ENCODE results near the gene LIN52. TPM values are rescaled to one million over a fixed set of nuclear protein-coding genes. Genes with fewer than 3 reads are reported as not detected.

The LIN52 gene
- polyA plus RNA-seq, 1 donor from 2014 or later = 57.9 TPM

- H3K4me3 ChIP-seq (ENCODE audit: low read length) = no peak overlapping the region
- no peaks in the 10 kb centered on the region for H3K9me3 ChIP-seq (ENCODE audit: low read length)
- no peaks in the 10 kb centered on the region for H3K27me3 ChIP-seq (ENCODE audit: insufficient read depth, low read depth, low read length)
- no peak overlapping the region for H2AFZ ChIP-seq (ENCODE audit: low read depth, low read length)
- no peak overlapping the region for H3K4me2 ChIP-seq (ENCODE audit: low read length)
- no peak for TF ChIP-seq CTCF (IDR thresholded peaks at IDR 0.05; ENCODE audit: poor library complexity, severe bottlenecking)
- no peak for TF ChIP-seq EZH2 (IDR thresholded peaks at IDR 0.05; ENCODE audit: borderline replicate concordance, insufficient read depth, low read length, poor library complexity, severe bottlenecking)
- TF ChIP-seq TAF1 (IDR thresholded peaks at IDR 0.05; ENCODE audit: low read depth) = no peak
- no peak for TF ChIP-seq POLR2AphosphoS5 (IDR thresholded peaks at IDR 0.05)
- TF ChIP-seq SMC3 (conservative IDR thresholded peaks at IDR 0.05; ENCODE audit: poor library complexity) = no peak
- TF ChIP-seq RAD21 (conservative IDR thresholded peaks at IDR 0.05) = no peak
- TF ChIP-seq REST (IDR thresholded peaks at IDR 0.05; ENCODE audit: borderline replicate concordance) = no peak
- no peak for TF ChIP-seq MXI1 (conservative IDR thresholded peaks at IDR 0.05; ENCODE audit: poor library complexity, severe bottlenecking)
- no peak for TF ChIP-seq EP300 (conservative IDR thresholded peaks at IDR 0.05; ENCODE audit: poor library complexity, severe bottlenecking)
- H3K79me2 ChIP-seq (replicated peaks; ENCODE audit: insufficient read depth, low read length) = no peaks in the 10 kb centered on the region
- H3K27ac ChIP-seq (ENCODE audit: low read length) = no peak overlapping the region
- no peaks in the 10 kb centered on the region for H3K9me2 ChIP-seq (ENCODE audit: insufficient read depth, low read length)
- no peaks in the 10 kb centered on the region for H3F3A ChIP-seq (ENCODE audit: insufficient read depth, low read length, poor library complexity, severe bottlenecking)
- no peaks in the 10 kb centered on the region for H4K20me1 ChIP-seq (ENCODE audit: insufficient read depth)
- no peak overlapping the region for H3K9ac ChIP-seq (ENCODE audit: low read length)
- H3K36me3 ChIP-seq (ENCODE audit: insufficient read depth, low read length) = no peaks in the 10 kb centered on the region
Measured at GRCh38 chr14:74204491-74204890, 119.7 kb downstream of the LIN52 start.

GRCh38 chr14:74205882-74206281 lies 121.1 kb downstream of the LIN52 start:
- TF ChIP-seq EZH2 (IDR thresholded peaks at IDR 0.05; ENCODE audit: borderline replicate concordance, insufficient read depth, low read length, poor library complexity, severe bottlenecking) (no peak), MXI1 (conservative IDR thresholded peaks at IDR 0.05; ENCODE audit: poor library complexity, severe bottlenecking) (no peak), EP300 (conservative IDR thresholded peaks at IDR 0.05; ENCODE audit: poor library complexity, severe bottlenecking) (no peak), TAF1 (IDR thresholded peaks at IDR 0.05; ENCODE audit: low read depth) (no peak), CTCF (IDR thresholded peaks at IDR 0.05; ENCODE audit: poor library complexity, severe bottlenecking) (no peak), SMC3 (conservative IDR thresholded peaks at IDR 0.05; ENCODE audit: poor library complexity) (no peak), REST (IDR thresholded peaks at IDR 0.05; ENCODE audit: borderline replicate concordance) (no peak), RAD21 (conservative IDR thresholded peaks at IDR 0.05) (no peak), POLR2AphosphoS5 (IDR thresholded peaks at IDR 0.05) (no peak)
- no peaks in the 10 kb centered on the region for H3K27me3 ChIP-seq (ENCODE audit: insufficient read depth, low read depth, low read length)
- H3K79me2 ChIP-seq (replicated peaks; ENCODE audit: insufficient read depth, low read length) = no peaks in the 10 kb centered on the region
- no peak overlapping the region for H3K27ac ChIP-seq (ENCODE audit: low read length)
- no peak overlapping the region for H2AFZ ChIP-seq (ENCODE audit: low read depth, low read length)
- H3K9me2 ChIP-seq (ENCODE audit: insufficient read depth, low read length) = no peaks in the 10 kb centered on the region
- H3K4me3 ChIP-seq (ENCODE audit: low read length) = no peak overlapping the region
- H3K9me3 ChIP-seq (ENCODE audit: low read length) = no peaks in the 10 kb centered on the region
- no peak overlapping the region for H3K9ac ChIP-seq (ENCODE audit: low read length)
- H3K4me2 ChIP-seq (ENCODE audit: low read length) = no peak overlapping the region
- no peaks in the 10 kb centered on the region for H3F3A ChIP-seq (ENCODE audit: insufficient read depth, low read length, poor library complexity, severe bottlenecking)
- H4K20me1 ChIP-seq (ENCODE audit: insufficient read depth) = no peaks in the 10 kb centered on the region
- no peaks in the 10 kb centered on the region for H3K36me3 ChIP-seq (ENCODE audit: insufficient read depth, low read length)
